Superior temporal gyrus (tissue), 1 donor: Measurements from ENCODE around the gene KCNJ10.

ENCODE experiments used
- DNase-seq: peaks from one replicate; pipeline ENCODE4 v3.0.0-alpha.2; 2016; ENCODE audit errors: extremely low spot score

KCNJ10 gene

GRCh38 chr1:159964144-159964543 is 105.8 kb downstream of the KCNJ10 start:
- DNase-seq: no peak

GRCh38 chr1:159962176-159962575 is 107.8 kb downstream of the KCNJ10 start:
- DNase-seq: no peak

GRCh38 chr1:159961636-159962035 is 108.3 kb downstream of the KCNJ10 start:
- no peak for DNase-seq

GRCh38 chr1:159960721-159961381 is 109.1 kb downstream of the KCNJ10 start:
- DNase-seq: no peak

- no peak for DNase-seq
Observed at GRCh38 chr1:159959451-159959850, 110.5 kb downstream of the KCNJ10 start.

- DNase-seq: no peak
Observed at GRCh38 chr1:159958719-159959380, 111.1 kb downstream of the KCNJ10 start.

- DNase-seq: no peak
Observed at GRCh38 chr1:159957824-159958268, 112.1 kb downstream of the KCNJ10 start.

GRCh38 chr1:159955456-159955855 is 114.5 kb downstream of the KCNJ10 start:
- DNase-seq: no peak

- no peak for DNase-seq
Observed at GRCh38 chr1:159953536-159954515, 116.1 kb downstream of the KCNJ10 start, which contains the start of gene SLAMF9. Gene SLAMF9 (minus strand): TSS chr1:159954237. CDS start chr1:159954137, 100 bp downstream.

- DNase-seq: no peak
Observed at GRCh38 chr1:159952932-159953331, 117.0 kb downstream of the KCNJ10 start.

GRCh38 chr1:159951551-159951950 is 118.4 kb downstream of the KCNJ10 start:
- DNase-seq: no peak

- no peak for DNase-seq
Observed at GRCh38 chr1:159951016-159951415, 118.9 kb downstream of the KCNJ10 start.

GRCh38 chr1:159949981-159950381 is 120.0 kb downstream of the KCNJ10 start:
- no peak for DNase-seq

GRCh38 chr1:159949123-159949522 is 120.8 kb downstream of the KCNJ10 start:
- DNase-seq: no peak
